GM04504 (cell line): ENCODE data around the gene ZNF2.

ENCODE experiments used
- DNase-seq: peaks from one replicate; pipeline ENCODE4 v3.0.0-alpha.2; 2012; ENCODE audit warnings: low read depth

The ZNF2 gene

DNA sequence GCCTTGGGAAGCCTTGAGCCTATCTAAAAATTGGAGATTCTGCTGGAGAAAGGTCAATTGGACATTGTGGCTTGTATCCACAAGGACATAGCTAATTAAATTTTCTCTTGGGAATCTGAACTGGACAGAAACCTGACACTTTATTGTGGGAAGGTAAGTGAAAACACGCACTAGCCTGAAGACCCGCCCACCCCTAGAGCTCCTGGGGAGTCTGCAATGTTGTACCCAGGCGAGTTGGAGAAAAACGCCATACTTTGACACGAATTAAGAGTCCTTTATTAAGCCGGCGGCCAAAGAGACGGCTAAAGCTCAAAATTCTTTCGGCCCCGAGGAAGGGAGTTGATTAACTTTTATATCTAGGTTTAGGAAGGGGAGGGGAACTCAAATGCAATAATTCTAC, 40.5 kb downstream of the ZNF2 start:
- no peak for DNase-seq

DNA sequence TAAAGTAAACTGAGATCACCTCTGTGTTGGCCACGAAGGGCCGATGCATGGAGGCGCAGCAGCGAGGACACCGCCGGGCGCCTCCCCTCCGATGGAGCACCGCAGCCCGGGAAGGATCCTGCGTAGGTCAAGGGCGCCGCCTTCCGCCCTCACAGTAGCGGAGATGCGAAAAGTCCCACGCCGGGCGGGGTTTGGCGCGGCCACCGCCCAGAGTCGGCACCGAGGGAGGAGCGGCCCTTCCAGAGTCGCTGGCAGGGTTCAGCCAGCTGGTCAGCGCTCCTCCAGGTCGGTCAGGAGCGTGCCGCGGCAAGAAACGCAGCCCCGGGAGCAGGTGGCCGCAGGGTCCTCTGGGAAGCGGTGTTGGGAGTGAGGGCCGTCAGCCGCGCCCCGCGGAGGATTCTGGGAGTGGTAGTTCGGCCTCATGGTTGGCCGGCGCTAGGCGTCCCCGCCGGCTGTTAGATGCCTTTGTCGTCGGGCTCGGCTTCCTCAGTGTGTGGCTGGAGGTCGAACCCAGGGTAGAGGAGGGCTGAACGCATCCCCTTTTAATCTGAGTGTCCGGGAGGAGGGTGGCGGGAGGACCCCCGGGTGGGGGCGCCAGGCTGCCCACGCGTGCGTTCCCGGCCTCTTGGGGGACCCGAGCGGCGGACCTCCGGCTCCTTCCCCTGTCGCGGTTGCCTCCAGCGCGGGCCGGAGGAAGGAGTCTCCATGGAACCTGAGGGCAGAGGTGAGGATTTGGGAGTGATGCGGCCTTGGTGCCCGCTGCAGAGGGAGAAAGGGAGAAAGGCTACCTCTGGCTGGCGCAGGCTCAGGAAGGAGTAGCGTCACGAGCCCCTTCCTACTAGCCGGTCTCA, 41.7 kb downstream of the ZNF2 start, which contains the start of gene ZNF892:
TSS of gene ZNF892 (plus strand) at position 411 of the 851 bp plus-strand sequence. CDS start at position 706, 295 bp downstream.
- DNase-seq, result peak; percentile 74

DNA sequence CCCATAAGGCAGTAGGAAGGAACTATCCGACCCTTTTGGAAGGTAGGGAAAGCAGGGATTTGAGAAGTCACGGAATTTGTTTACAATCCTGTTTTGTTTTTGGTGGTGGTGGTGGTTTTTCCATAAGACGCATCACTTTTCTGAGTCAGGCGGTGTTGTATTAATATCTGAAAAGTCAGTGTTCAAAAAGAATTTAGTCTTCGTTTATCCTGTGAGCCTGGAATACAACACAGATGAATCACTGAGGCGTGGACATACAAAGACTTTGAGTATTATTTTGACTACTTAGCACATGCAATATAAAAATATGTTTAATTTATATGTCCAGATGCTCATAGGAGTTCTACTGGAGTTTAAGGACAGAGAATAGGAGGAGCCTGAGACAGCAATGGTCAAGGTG, 42.5 kb downstream of the ZNF2 start:
- no peak for DNase-seq

DNA sequence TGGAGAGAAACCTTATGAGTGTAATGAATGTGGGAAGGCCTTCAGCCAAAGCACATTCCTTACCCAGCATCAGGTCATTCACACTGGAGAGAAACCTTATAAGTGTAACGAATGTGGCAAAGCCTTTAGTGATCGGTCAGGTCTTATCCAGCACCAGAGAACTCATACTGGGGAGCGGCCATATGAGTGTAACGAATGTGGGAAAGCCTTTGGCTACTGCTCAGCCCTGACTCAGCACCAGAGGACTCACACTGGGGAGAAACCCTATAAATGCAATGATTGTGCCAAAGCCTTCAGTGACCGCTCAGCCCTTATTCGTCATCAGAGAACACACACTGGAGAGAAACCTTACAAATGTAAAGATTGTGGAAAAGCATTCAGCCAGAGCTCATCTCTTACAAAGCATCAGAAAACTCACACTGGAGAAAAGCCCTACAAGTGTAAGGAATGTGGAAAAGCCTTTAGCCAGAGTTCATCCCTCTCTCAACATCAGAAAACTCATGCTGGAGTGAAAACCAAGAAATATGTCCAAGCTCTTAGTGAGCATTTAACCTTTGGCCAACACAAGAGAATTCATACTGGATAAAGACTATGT, 49.5 kb downstream of the ZNF2 start:
- no peak for DNase-seq

DNA sequence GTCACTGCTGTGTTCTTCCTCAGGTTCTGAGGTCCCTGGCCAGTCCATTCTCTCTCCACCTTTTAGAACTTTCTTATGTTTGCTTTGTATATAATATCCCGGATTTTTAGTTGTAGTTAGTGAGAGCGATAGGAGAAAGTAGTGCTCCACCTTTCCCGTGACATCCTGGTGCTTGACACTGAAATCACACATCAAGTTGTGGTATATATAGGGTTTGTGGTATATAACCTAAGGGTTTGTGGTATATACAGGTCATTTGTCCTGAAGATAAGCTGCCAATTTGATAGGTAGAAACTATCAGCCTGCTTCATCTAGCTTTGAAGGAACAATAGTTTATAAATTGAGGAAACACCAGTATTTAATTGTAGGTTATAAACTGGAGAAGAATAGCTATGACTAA, 54.8 kb downstream of the ZNF2 start:
- DNase-seq, result no peak

DNA sequence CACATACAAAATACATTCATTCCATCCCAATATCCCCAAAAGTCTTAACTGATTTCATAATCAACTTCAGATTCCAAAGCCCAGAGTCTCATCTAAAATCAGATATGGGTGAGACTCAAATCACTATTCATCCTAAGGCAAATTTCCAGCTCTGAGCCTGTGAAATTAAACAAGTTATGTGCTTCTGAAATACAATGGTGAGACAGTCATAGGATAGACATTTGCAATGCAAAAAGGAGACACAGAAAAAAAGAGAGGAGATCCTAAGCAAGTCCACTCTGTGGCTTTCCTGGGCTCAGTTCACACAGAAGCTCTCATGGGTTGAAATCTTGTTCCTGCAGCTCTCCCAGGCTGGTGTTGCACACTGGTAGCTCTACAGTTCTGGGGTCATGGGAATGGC, 60.0 kb downstream of the ZNF2 start:
- DNase-seq, result no peak

DNA sequence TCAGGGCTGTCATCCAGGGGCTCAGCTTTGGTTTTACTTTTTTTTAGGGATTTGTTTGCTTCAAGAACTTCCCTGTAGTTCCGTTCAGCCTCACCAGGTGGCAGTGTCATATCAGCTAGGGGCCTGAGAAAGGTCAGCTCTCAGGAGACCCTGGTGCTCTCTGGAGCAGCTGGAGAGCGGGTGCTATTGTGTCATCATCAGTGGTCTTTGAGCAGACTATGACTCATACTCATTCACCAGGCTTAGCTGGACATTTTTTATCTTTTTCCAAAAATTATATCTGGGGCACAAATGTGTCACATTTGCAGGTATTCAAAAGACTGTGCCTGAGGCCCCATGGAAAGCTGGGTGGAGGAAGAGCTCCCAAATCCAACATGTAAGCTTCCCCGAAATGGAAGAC, 66.1 kb downstream of the ZNF2 start:
- DNase-seq, result peak; percentile 58

DNA sequence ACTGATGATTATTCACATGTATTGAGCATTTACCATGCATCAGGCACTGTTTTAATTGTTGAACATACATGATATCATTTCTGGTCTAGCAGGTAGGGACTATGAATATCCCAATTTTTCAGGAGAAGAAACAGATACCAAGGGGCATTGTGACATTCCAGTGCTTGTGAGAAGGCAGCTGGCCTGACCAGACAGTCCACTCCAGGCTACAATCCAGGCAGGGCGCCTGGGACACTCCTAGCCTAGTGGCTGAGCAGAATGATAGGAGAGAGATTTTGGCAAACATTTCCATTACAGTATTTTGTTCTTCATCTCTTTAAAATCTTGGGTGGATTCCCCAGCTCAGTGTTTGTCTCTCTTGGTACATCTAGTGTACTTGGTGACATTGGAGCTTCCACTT, 66.6 kb downstream of the ZNF2 start:
- DNase-seq, result no peak
